H9 (cell line): ENCODE results near the gene CCDC187. TPM values are rescaled to one million over a fixed set of nuclear protein-coding genes. Genes with fewer than 3 reads are reported as not detected.

Experiments used
- DNase-seq: peaks from one replicate; pipeline ENCODE4 v3.0.0-alpha.2; 2017
- H2AFZ ChIP-seq: one replicate; pipeline ENCODE4 v1.6.1; 2013; ENCODE audit warnings: mild to moderate bottlenecking, low read length, control low read depth, moderate library complexity
- H2AK5ac ChIP-seq: 2 replicates; pipeline ENCODE4 v1.6.1; 2013; ENCODE audit warnings: low read length, control low read depth, mixed read lengths; ENCODE audit not compliant: insufficient read length
- H2BK120ac ChIP-seq: one replicate; pipeline ENCODE4 v1.6.1; 2013; ENCODE audit warnings: low read depth, mild to moderate bottlenecking, low read length, control low read depth, inconsistent platforms; ENCODE audit not compliant: poor library complexity, severe bottlenecking
- H2BK12ac ChIP-seq: 2 replicates; pipeline ENCODE4 v1.6.1; 2013; ENCODE audit warnings: low read length, control low read depth, mixed read lengths, low read depth; ENCODE audit not compliant: insufficient read length
- H2BK15ac ChIP-seq: 2 replicates; pipeline ENCODE4 v1.6.1; 2013; ENCODE audit warnings: low read depth, low read length, control low read depth
- H2BK20ac ChIP-seq: one replicate; pipeline ENCODE4 v1.6.1; 2013; ENCODE audit warnings: low read depth, mild to moderate bottlenecking, low read length, control low read depth, inconsistent platforms; ENCODE audit not compliant: poor library complexity, severe bottlenecking
- H2BK5ac ChIP-seq: 2 replicates; pipeline ENCODE4 v1.6.1; 2013; ENCODE audit warnings: low read length, control low read depth, mixed read lengths; ENCODE audit not compliant: insufficient read length
- H3K14ac ChIP-seq: 2 replicates; pipeline ENCODE4 v1.6.1; 2013; ENCODE audit warnings: low read length, control low read depth; ENCODE audit not compliant: insufficient read depth
- H3K18ac ChIP-seq: 2 replicates; pipeline ENCODE4 v1.6.1; 2013; ENCODE audit warnings: low read depth, mild to moderate bottlenecking, mixed read lengths, low read length, control low read depth; ENCODE audit not compliant: insufficient read length
- H3K23ac ChIP-seq: 2 replicates; pipeline ENCODE4 v1.6.1; 2013; ENCODE audit warnings: low read length, control low read depth, mixed read lengths, low read depth; ENCODE audit not compliant: insufficient read length
- H3K23me2 ChIP-seq: 2 replicates; pipeline ENCODE4 v1.6.1; 2013; ENCODE audit warnings: low read depth, mild to moderate bottlenecking, mixed read lengths, low read length, control low read depth; ENCODE audit not compliant: insufficient read length, poor library complexity, severe bottlenecking
- H3K27ac ChIP-seq: 2 replicates; pipeline ENCODE4 v1.5.1; 2013; ENCODE audit warnings: low read length, control low read depth, mixed read lengths, low read depth; ENCODE audit not compliant: insufficient read length
- H3K27me3 ChIP-seq: 2 replicates; pipeline ENCODE4 v1.6.1; 2013; ENCODE audit warnings: low read length, control low read depth, inconsistent platforms; ENCODE audit not compliant: insufficient read depth
- H3K4ac ChIP-seq: 2 replicates; pipeline ENCODE4 v1.6.1; 2013; ENCODE audit warnings: low read depth, mild to moderate bottlenecking, control low read depth, inconsistent platforms, low read length, moderate library complexity
- H3K4me1 ChIP-seq: 2 replicates; pipeline ENCODE4 v1.6.1; 2013; ENCODE audit warnings: low read length, control low read depth, inconsistent platforms; ENCODE audit not compliant: insufficient read depth
- H3K4me2 ChIP-seq: 2 replicates; pipeline ENCODE4 v1.6.1; 2013; ENCODE audit warnings: low read length, control low read depth, mixed read lengths; ENCODE audit not compliant: insufficient read length, insufficient read depth
- H3K56ac ChIP-seq: 2 replicates; pipeline ENCODE4 v1.6.1; 2013; ENCODE audit warnings: low read depth, mild to moderate bottlenecking, mixed read lengths, low read length, control low read depth; ENCODE audit not compliant: insufficient read length
- H3K79me1 ChIP-seq: 2 replicates; pipeline ENCODE4 v1.6.1; 2013; ENCODE audit warnings: low read depth, mild to moderate bottlenecking, moderate library complexity, low read length, control low read depth, inconsistent platforms; ENCODE audit not compliant: insufficient read depth, poor library complexity, severe bottlenecking
- H3K79me2 ChIP-seq: 2 replicates; pipeline ENCODE4 v1.6.1; 2013; ENCODE audit warnings: low read length, control low read depth, inconsistent platforms; ENCODE audit not compliant: insufficient read depth
- H3K9ac ChIP-seq: 2 replicates; pipeline ENCODE4 v1.6.1; 2013; ENCODE audit warnings: low read length, control low read depth, mixed read lengths; ENCODE audit not compliant: insufficient read length; ENCODE audit errors: extremely low read depth
- H3K9me3 ChIP-seq: one replicate; pipeline ENCODE4 v1.6.1; 2013; ENCODE audit warnings: low read depth, low read length, inconsistent platforms; ENCODE audit not compliant: control insufficient read depth
- H3T11ph ChIP-seq: one replicate; pipeline ENCODE4 v1.6.1; 2013; ENCODE audit warnings: mild to moderate bottlenecking, low read length, control low read depth, inconsistent platforms
- H4K20me1 ChIP-seq: one replicate; pipeline ENCODE4 v1.6.1; 2013; ENCODE audit not compliant: control insufficient read depth, insufficient read length, insufficient read depth
- H4K5ac ChIP-seq: 2 replicates; pipeline ENCODE4 v1.6.1; 2013; ENCODE audit warnings: low read depth, mild to moderate bottlenecking, mixed read lengths, low read length, control low read depth; ENCODE audit not compliant: insufficient read length
- H4K8ac ChIP-seq: replicated peaks from 2 replicates; pipeline ENCODE4 v1.6.1; 2013; ENCODE audit warnings: low read length, control low read depth, mixed read lengths, low read depth; ENCODE audit not compliant: insufficient read length
- H4K91ac ChIP-seq: 2 replicates; pipeline ENCODE4 v1.6.1; 2013; ENCODE audit warnings: low read depth, mild to moderate bottlenecking, moderate library complexity, mixed read lengths, low read length, control low read depth; ENCODE audit not compliant: insufficient read length
- H3K27ac Mint-ChIP-seq, 3 experiments: 2 replicates in 2 of 3; 3 replicates in 1 of 3; pipeline ENCODE4 v1.8.0; 2020 to 2021; ENCODE audit warnings: mixed read lengths in 3 of 3, mild to moderate bottlenecking in 1 of 3, moderate library complexity in 1 of 3
- H3K27me3 Mint-ChIP-seq: 2 replicates; pipeline ENCODE4 v1.8.0; 2021; ENCODE audit warnings: low read depth, mild to moderate bottlenecking, moderate library complexity, mixed read lengths
- H3K36me3 Mint-ChIP-seq, 3 experiments: 2 replicates in 2 of 3; 3 replicates in 1 of 3; pipeline ENCODE4 v1.8.0; 2020 to 2021; ENCODE audit warnings: low read depth in 3 of 3, mixed read lengths in 3 of 3; ENCODE audit not compliant: insufficient read depth in 1 of 3
- H3K4me1 Mint-ChIP-seq, 2 experiments: 2 replicates each; pipeline ENCODE4 v1.8.0; 2020; ENCODE audit warnings: mixed read lengths in 2 of 2
- H3K4me3 Mint-ChIP-seq, 2 experiments: 2 replicates in 1 of 2; 3 replicates in 1 of 2; pipeline ENCODE4 v1.8.0; 2020 to 2021; ENCODE audit warnings: mild to moderate bottlenecking in 2 of 2, mixed read lengths in 2 of 2, moderate library complexity in 1 of 2
- H3K9me3 Mint-ChIP-seq, 2 experiments: 2 replicates in 1 of 2; 3 replicates in 1 of 2; pipeline ENCODE4 v1.8.0; 2020; ENCODE audit warnings: mild to moderate bottlenecking in 2 of 2, mixed read lengths in 2 of 2, moderate library complexity in 1 of 2
- CTCF ChIP-seq: fragments of 200-600 bp; sonication (generic); conservative IDR thresholded peaks from 3 replicates; pipeline ENCODE4 v1.8.0; 2021; ENCODE audit warnings: antibody characterized with exemption, mild to moderate bottlenecking
- WGBS: extraction: QIAGEN DNeasy Blood & Tissue Kit; methylation state at CpG from one replicate; pipeline ENCODE4 v1.1.7; 2013; ENCODE audit warnings: missing lambda C conversion rate, low lambda C conversion rate, mixed read lengths; ENCODE audit not compliant: insufficient read length; ENCODE audit errors: extremely low coverage; 5-methylcytosine and 5-hydroxymethylcytosine counted together
- total RNA-seq: library from RNA; stranded (reverse); gene quantifications from 2 replicates; pipeline ENCODE4 v1.2.1, GENCODE V29; 2021

Gene CCDC187
- total RNA-seq, 1 experiment from 2014 or later: 0.07 TPM

GRCh38 chr9:136247947-136248637 is 55.8 kb downstream of the CCDC187 start:
- no peak overlapping the region for H2BK120ac ChIP-seq
- H3K4ac ChIP-seq: no peak overlapping the region
- no peak for DNase-seq
- H4K8ac ChIP-seq: no peak overlapping the region
- H2BK5ac ChIP-seq: no peak overlapping the region
- no peaks in the 10 kb centered on the region for H3K79me1 ChIP-seq
- H3K56ac ChIP-seq: no peak overlapping the region
- no peak overlapping the region for H2BK12ac ChIP-seq
- H3K23me2 ChIP-seq: peaks cover 5% of the 10 kb centered on the region
- no peak overlapping the region for H2AFZ ChIP-seq
- H3K23ac ChIP-seq: no peak overlapping the region
- H2AK5ac ChIP-seq: no peak overlapping the region
- H2BK15ac ChIP-seq: no peak overlapping the region
- no peaks in the 10 kb centered on the region for H3K27me3 ChIP-seq
- no peak overlapping the region for H3K27ac ChIP-seq
- peaks cover 6% of the 10 kb centered on the region; the same call in 1 of the 2 replicates for H3K79me2 ChIP-seq
- peaks cover 3% of the 10 kb centered on the region for H4K20me1 ChIP-seq
- WGBS: no CpG with 5 or more reads among the region's 24 CpGs
- 0 out of 7 replicates have a peak overlapping the region, but pooled peaks of 1 of the 3 experiments have one; percentile 57 for H3K27ac Mint-ChIP-seq
- H3T11ph ChIP-seq: no peak overlapping the region
- peaks cover 0 to 5% (median 0%) of the 10 kb centered on the region in 3 experiments; a peak in 1 of 7 replicates for H3K36me3 Mint-ChIP-seq
- H3K4me3 Mint-ChIP-seq: no peak overlapping the region; a peak in 1 of 5 replicates
- H3K18ac ChIP-seq: no peak overlapping the region
- H3K9me3 ChIP-seq: no peaks in the 10 kb centered on the region
- H4K5ac ChIP-seq: no peak overlapping the region
- H3K9ac ChIP-seq: no peak overlapping the region
- H2BK20ac ChIP-seq: no peak overlapping the region
- peaks cover 18% of the 10 kb centered on the region for H3K27me3 Mint-ChIP-seq
- no peak overlapping the region for H3K4me2 ChIP-seq
- no peak overlapping the region for H4K91ac ChIP-seq
- H3K14ac ChIP-seq: no peak overlapping the region
- H3K9me3 Mint-ChIP-seq: no peaks in the 10 kb centered on the region; a peak in 1 of 5 replicates
- peaks cover 29 to 50% of the 10 kb centered on the region in 2 experiments for H3K4me1 Mint-ChIP-seq
- peaks cover 9% of the 10 kb centered on the region for H3K4me1 ChIP-seq
- no peak for TF ChIP-seq CTCF
